WTC11 (cell line): ENCODE measurements around the gene HSPB3. TPM values are rescaled to one million over a fixed set of nuclear protein-coding genes. Genes with fewer than 3 reads are reported as not detected.
"Not testable (repeated sequence)": the region's sequence is repeated elsewhere in the genome, so short reads cannot be mapped to it uniquely, and the experiment has no call there.

Experiments used
- ATAC-seq: fragments of 200-7000 bp; cut with Tn5 transposase; 2 replicates; pipeline ENCODE4 v1.10.0; 2021; ENCODE audit warnings: mild to moderate bottlenecking, moderate library complexity
- CTCF ChIA-PET: fragments of 300-600 bp; sonication (Branson Sonifier 250); formaldehyde crosslinking; loops from one replicate; lab custom pipeline; 2021; ENCODE audit warnings: antibody characterized with exemption; lab: Charles Lee
- POLR2A ChIA-PET: fragments of 350-600 bp; sonication (Branson Sonifier 250); formaldehyde crosslinking; loops from one replicate; lab custom pipeline; 2021; ENCODE audit warnings: antibody characterized with exemption; lab: Charles Lee
- DNase-seq: peaks from one replicate; pipeline ENCODE4 v3.0.0; 2021; ENCODE audit warnings: low spot score
- H3K27ac Mint-ChIP-seq: 2 replicates; pipeline ENCODE4 v1.8.0; 2021; ENCODE audit warnings: mixed read lengths
- H3K27me3 Mint-ChIP-seq: 2 replicates; pipeline ENCODE4 v1.8.0; 2021; ENCODE audit warnings: low read depth, mild to moderate bottlenecking, moderate library complexity, mixed read lengths
- H3K36me3 Mint-ChIP-seq: 2 replicates; pipeline ENCODE4 v1.8.0; 2021; ENCODE audit warnings: mixed read lengths
- H3K4me1 Mint-ChIP-seq: 2 replicates; pipeline ENCODE4 v1.8.0; 2022; ENCODE audit warnings: mixed read lengths
- H3K4me3 Mint-ChIP-seq: 2 replicates; pipeline ENCODE4 v1.8.0; 2021; ENCODE audit warnings: mild to moderate bottlenecking, moderate library complexity, mixed read lengths
- H3K9me3 Mint-ChIP-seq: 2 replicates; pipeline ENCODE4 v1.8.0; 2021; ENCODE audit warnings: mixed read lengths
- ATF3 ChIP-seq: sonication (generic); formaldehyde crosslinking; conservative IDR thresholded peaks from 2 replicates; pipeline ENCODE4 v1.8.1; 2022; ENCODE audit warnings: mild to moderate bottlenecking, missing genetic modification reagents
- CDX4 ChIP-seq: fragments of 250-450 bp; sonication (Bioruptor Pico); IDR thresholded peaks from 2 replicates; pipeline ENCODE4 v1.9.0; 2021; ENCODE audit warnings: moderate library complexity, mild to moderate bottlenecking, inconsistent platforms, borderline replicate concordance
- CTCF ChIP-seq: fragments of 200-600 bp; IDR thresholded peaks from 2 replicates; pipeline ENCODE4 v1.8.0; 2022; ENCODE audit warnings: antibody characterized with exemption
- E2F1 ChIP-seq: sonication (generic); formaldehyde crosslinking; IDR thresholded peaks from 2 replicates; pipeline ENCODE4 v1.8.0; 2022; ENCODE audit warnings: mild to moderate bottlenecking, missing genetic modification reagents
- FOXK1 ChIP-seq: sonication (generic); formaldehyde crosslinking; IDR thresholded peaks from 2 replicates; pipeline ENCODE4 v1.8.0; 2022; ENCODE audit warnings: mild to moderate bottlenecking, moderate library complexity, missing genetic modification reagents
- NR2C2 ChIP-seq: sonication (generic); formaldehyde crosslinking; IDR thresholded peaks from 2 replicates; pipeline ENCODE4 v1.8.0; 2022; ENCODE audit warnings: mild to moderate bottlenecking, missing genetic modification reagents
- SOX15 ChIP-seq: fragments of 250-450 bp; sonication (Bioruptor Pico); IDR thresholded peaks from 2 replicates; pipeline ENCODE4 v1.9.0; 2021; ENCODE audit warnings: mild to moderate bottlenecking
- USF1 ChIP-seq: sonication (generic); formaldehyde crosslinking; IDR thresholded peaks from 2 replicates; pipeline ENCODE4 v1.8.0; 2022; ENCODE audit warnings: mild to moderate bottlenecking, missing genetic modification reagents
- ZMAT4 ChIP-seq: fragments of 250-450 bp; sonication (Bioruptor Pico); IDR thresholded peaks from 2 replicates; pipeline ENCODE4 v1.9.0; 2021; ENCODE audit warnings: mild to moderate bottlenecking
- ZNF281 ChIP-seq: sonication (generic); formaldehyde crosslinking; IDR thresholded peaks from 2 replicates; pipeline ENCODE4 v1.8.0; 2023; ENCODE audit warnings: mild to moderate bottlenecking, missing genetic modification reagents
- ZNF396 ChIP-seq: fragments of 250-450 bp; sonication (Bioruptor Pico); IDR thresholded peaks from 2 replicates; pipeline ENCODE4 v1.8.0; 2021; ENCODE audit warnings: mild to moderate bottlenecking, moderate library complexity, borderline replicate concordance
- ZNF671 ChIP-seq: fragments of 250-450 bp; sonication (Bioruptor Pico); IDR thresholded peaks from 2 replicates; pipeline ENCODE4 v1.8.0; 2021; ENCODE audit warnings: mild to moderate bottlenecking
- total RNA-seq: library from RNA; stranded (reverse); gene quantifications from 3 replicates; pipeline ENCODE4 v1.2.3, GENCODE V29; 2021

The HSPB3 gene
- total RNA-seq, 1 experiment from 2014 or later = not detected

GRCh38 chr5:54419573-54420423, 35.7 kb upstream of the HSPB3 start:
- TF ChIP-seq CTCF = peak; percentile 59
- not testable (repeated sequence) for H3K27me3 Mint-ChIP-seq, DNase-seq, H3K4me3 Mint-ChIP-seq, H3K27ac Mint-ChIP-seq, H3K4me1 Mint-ChIP-seq, H3K36me3 Mint-ChIP-seq
- ChIA-PET CTCF (interaction anchor here (0.6 to 1.8 kb wide), 23 partner anchors 9 to 185 kb away, joined by 3 to 32 read pairs (median 5); partner anchors contain the start of genes HSPB3 and SNX18), POLR2A (interaction anchor here (1.0 kb wide), 1 partner anchor 17 kb away, joined by 5 read pairs; no protein-coding TSS in a partner anchor)
- H3K9me3 Mint-ChIP-seq = peaks cover 12% of the 10 kb centered on the region
- ATAC-seq = peak; percentile 44; the same call in 1 of the 2 replicates

- H3K27ac Mint-ChIP-seq, H3K4me3 Mint-ChIP-seq, DNase-seq, H3K4me1 Mint-ChIP-seq, POLR2A ChIA-PET, H3K27me3 Mint-ChIP-seq, H3K36me3 Mint-ChIP-seq, ATAC-seq: not testable (repeated sequence)
- H3K9me3 Mint-ChIP-seq = peaks cover 12% of the 10 kb centered on the region
- CTCF ChIA-PET = interaction anchor here (1.8 kb wide), 1 partner anchor 97 kb away, joined by 5 read pairs; the partner anchor contains the start of gene SNX18
Observed at GRCh38 chr5:54420511-54420910, 35.0 kb upstream of the HSPB3 start.

GRCh38 chr5:54421976-54422375, 33.5 kb upstream of the HSPB3 start:
- Mint-ChIP-seq H3K27ac (no peak overlapping the region), H3K27me3 (no peaks in the 10 kb centered on the region), H3K4me1 (no peaks in the 10 kb centered on the region), H3K9me3 (peaks cover 12% of the 10 kb centered on the region), H3K36me3 (peaks cover 6% of the 10 kb centered on the region), H3K4me3 (no peak overlapping the region)
- TF ChIP-seq ZNF396 (CRISPR knock-in tag) = no peak
- no peak for TF ChIP-seq E2F1 (CRISPR knock-in tag)
- ChIA-PET POLR2A (interaction anchor here (0.6 kb wide), 1 partner anchor 171 kb away, joined by 3 read pairs; no protein-coding TSS in a partner anchor), CTCF (interaction anchor here (1.2 kb wide), 1 partner anchor 178 kb away, joined by 4 read pairs; no protein-coding TSS in a partner anchor)
- DNase-seq (no peak), ATAC-seq (no peak)

- TF ChIP-seq CDX4 (CRISPR knock-in tag) (no peak), USF1 (no peak), FOXK1 (no peak), ZMAT4 (no peak), SOX15 (CRISPR knock-in tag) (no peak), ATF3 (no peak), ZNF671 (CRISPR knock-in tag) (no peak), NR2C2 (no peak), ZNF281 (CRISPR knock-in tag) (no peak)
- TF ChIP-seq, all 79 proteins: peak for 0
- no peak for DNase-seq
- ChIA-PET CTCF (interaction anchor here (0.9 to 1.4 kb wide), 2 partner anchors 182 to 191 kb away, joined by 3 to 5 read pairs; no protein-coding TSS in a partner anchor), POLR2A (interaction anchor here (0.9 kb wide), 1 partner anchor 115 kb away, joined by 4 read pairs; the partner anchor contains the start of gene ARL15)
- Mint-ChIP-seq H3K27me3 (no peaks in the 10 kb centered on the region), H3K9me3 (peaks cover 6% of the 10 kb centered on the region), H3K36me3 (no peaks in the 10 kb centered on the region), H3K4me1 (no peaks in the 10 kb centered on the region), H3K4me3 (no peak overlapping the region), H3K27ac (no peak overlapping the region)
- no peak for ATAC-seq
Observed at GRCh38 chr5:54425258-54425657, 30.2 kb upstream of the HSPB3 start.
